ENCODE measurements around the gene TACR1.
"Not testable (repeated sequence)": the region's sequence is repeated elsewhere in the genome, so short reads cannot be mapped to it uniquely, and the experiment has no call there.

Gene TACR1

GRCh38 chr2:75192496-75192895 lies 6.8 kb downstream of the TACR1 start:
- no peak overlapping the region for H3K9ac ChIP-seq (ENCODE audit: low read length)
- H3K4me3 ChIP-seq (ENCODE audit: low read length): no peak overlapping the region
- H3K27me3 ChIP-seq (replicated peaks; ENCODE audit: control insufficient read depth, insufficient read depth, low read length): peaks cover 11% of the 10 kb centered on the region
- no peak for DNase-seq (ENCODE audit: low read depth)
- H3K4me1 ChIP-seq (ENCODE audit: control insufficient read depth, insufficient read depth, low read length): no peaks in the 10 kb centered on the region
- H3K9me3 ChIP-seq (ENCODE audit: control insufficient read depth, low read length): no peaks in the 10 kb centered on the region
- H3K36me3 ChIP-seq (ENCODE audit: control insufficient read depth, insufficient read depth, low read length, severe bottlenecking): no peaks in the 10 kb centered on the region

GRCh38 chr2:75190271-75190990 lies 8.9 kb downstream of the TACR1 start:
- Histone ChIP-seq H3K4me3 (ENCODE audit: low read length) (no peak overlapping the region), H3K27me3 (replicated peaks; ENCODE audit: control insufficient read depth, insufficient read depth, low read length) (peaks cover 5% of the 10 kb centered on the region), H3K9me3 (ENCODE audit: control insufficient read depth, low read length) (no peaks in the 10 kb centered on the region), H3K9ac (ENCODE audit: low read length) (no peak overlapping the region), H3K36me3 (ENCODE audit: control insufficient read depth, insufficient read depth, low read length, severe bottlenecking) (no peaks in the 10 kb centered on the region), H3K4me1 (ENCODE audit: control insufficient read depth, insufficient read depth, low read length) (no peaks in the 10 kb centered on the region)
- DNase-seq (ENCODE audit: low read depth): no peak

GRCh38 chr2:75186821-75187220 lies 12.5 kb downstream of the TACR1 start:
- no peak overlapping the region for H3K9ac ChIP-seq (ENCODE audit: low read length)
- no peaks in the 10 kb centered on the region for H3K9me3 ChIP-seq (ENCODE audit: control insufficient read depth, low read length)
- H3K4me3 ChIP-seq (ENCODE audit: low read length): no peak overlapping the region
- H3K36me3 ChIP-seq (ENCODE audit: control insufficient read depth, insufficient read depth, low read length, severe bottlenecking): no peaks in the 10 kb centered on the region
- DNase-seq (ENCODE audit: low read depth): no peak
- no peaks in the 10 kb centered on the region for H3K4me1 ChIP-seq (ENCODE audit: control insufficient read depth, insufficient read depth, low read length)
- H3K27me3 ChIP-seq (replicated peaks; ENCODE audit: control insufficient read depth, insufficient read depth, low read length): no peaks in the 10 kb centered on the region

GRCh38 chr2:75182606-75183005 lies 16.7 kb downstream of the TACR1 start:
- DNase-seq (ENCODE audit: low read depth): no peak
- H3K9ac ChIP-seq (ENCODE audit: low read length): no peak overlapping the region

GRCh38 chr2:75180476-75180875 lies 18.8 kb downstream of the TACR1 start:
- Histone ChIP-seq H3K27me3 (replicated peaks; ENCODE audit: control insufficient read depth, insufficient read depth, low read length) (no peaks in the 10 kb centered on the region), H3K9ac (ENCODE audit: low read length) (no peak overlapping the region), H3K4me1 (ENCODE audit: control insufficient read depth, insufficient read depth, low read length) (no peaks in the 10 kb centered on the region), H3K4me3 (ENCODE audit: low read length) (no peak overlapping the region), H3K9me3 (ENCODE audit: control insufficient read depth, low read length) (no peaks in the 10 kb centered on the region), H3K36me3 (ENCODE audit: control insufficient read depth, insufficient read depth, low read length, severe bottlenecking) (no peaks in the 10 kb centered on the region)
- no peak for DNase-seq (ENCODE audit: low read depth)

More at GRCh38 chr2:75182606-75183005, 16.7 kb downstream of the TACR1 start:
- Histone ChIP-seq H3K9me3 (ENCODE audit: control insufficient read depth, low read length) (no peaks in the 10 kb centered on the region), H3K27me3 (replicated peaks; ENCODE audit: control insufficient read depth, insufficient read depth, low read length) (no peaks in the 10 kb centered on the region), H3K36me3 (ENCODE audit: control insufficient read depth, insufficient read depth, low read length, severe bottlenecking) (no peaks in the 10 kb centered on the region), H3K4me3 (ENCODE audit: low read length) (no peak overlapping the region), H3K4me1 (ENCODE audit: control insufficient read depth, insufficient read depth, low read length) (no peaks in the 10 kb centered on the region)

GRCh38 chr2:75177427-75177826 lies 21.9 kb downstream of the TACR1 start:
- no peak overlapping the region for H3K4me3 ChIP-seq (ENCODE audit: low read length)
- no peaks in the 10 kb centered on the region for H3K36me3 ChIP-seq (ENCODE audit: control insufficient read depth, insufficient read depth, low read length, severe bottlenecking)
- H3K9ac ChIP-seq (ENCODE audit: low read length): no peak overlapping the region
- H3K4me1 ChIP-seq (ENCODE audit: control insufficient read depth, insufficient read depth, low read length): no peaks in the 10 kb centered on the region
- no peak for DNase-seq (ENCODE audit: low read depth)
- no peaks in the 10 kb centered on the region for H3K27me3 ChIP-seq (replicated peaks; ENCODE audit: control insufficient read depth, insufficient read depth, low read length)
- H3K9me3 ChIP-seq (ENCODE audit: control insufficient read depth, low read length): no peaks in the 10 kb centered on the region

GRCh38 chr2:75175456-75175855 lies 23.9 kb downstream of the TACR1 start:
- no peak for DNase-seq (ENCODE audit: low read depth)
- Histone ChIP-seq H3K27me3 (replicated peaks; ENCODE audit: control insufficient read depth, insufficient read depth, low read length) (no peaks in the 10 kb centered on the region), H3K4me3 (ENCODE audit: low read length) (no peak overlapping the region)

GRCh38 chr2:75174981-75175380 lies 24.3 kb downstream of the TACR1 start:
- no peaks in the 10 kb centered on the region for H3K27me3 ChIP-seq (replicated peaks; ENCODE audit: control insufficient read depth, insufficient read depth, low read length)
- H3K9ac ChIP-seq (ENCODE audit: low read length): no peak overlapping the region
- no peak overlapping the region for H3K4me3 ChIP-seq (ENCODE audit: low read length)
- no peaks in the 10 kb centered on the region for H3K4me1 ChIP-seq (ENCODE audit: control insufficient read depth, insufficient read depth, low read length)
- no peaks in the 10 kb centered on the region for H3K9me3 ChIP-seq (ENCODE audit: control insufficient read depth, low read length)
- H3K36me3 ChIP-seq (ENCODE audit: control insufficient read depth, insufficient read depth, low read length, severe bottlenecking): no peaks in the 10 kb centered on the region
- DNase-seq (ENCODE audit: low read depth): no peak

More at GRCh38 chr2:75175456-75175855, 23.9 kb downstream of the TACR1 start:
- no peak overlapping the region for H3K9ac ChIP-seq (ENCODE audit: low read length)
- H3K36me3 ChIP-seq (ENCODE audit: control insufficient read depth, insufficient read depth, low read length, severe bottlenecking): no peaks in the 10 kb centered on the region
- no peaks in the 10 kb centered on the region for H3K9me3 ChIP-seq (ENCODE audit: control insufficient read depth, low read length)
- H3K4me1 ChIP-seq (ENCODE audit: control insufficient read depth, insufficient read depth, low read length): no peaks in the 10 kb centered on the region

GRCh38 chr2:75174519-75174918 lies 24.8 kb downstream of the TACR1 start:
- Histone ChIP-seq H3K36me3 (ENCODE audit: control insufficient read depth, insufficient read depth, low read length, severe bottlenecking) (no peaks in the 10 kb centered on the region), H3K9me3 (ENCODE audit: control insufficient read depth, low read length) (no peaks in the 10 kb centered on the region), H3K9ac (ENCODE audit: low read length) (no peak overlapping the region), H3K4me3 (ENCODE audit: low read length) (no peak overlapping the region), H3K27me3 (replicated peaks; ENCODE audit: control insufficient read depth, insufficient read depth, low read length) (no peaks in the 10 kb centered on the region), H3K4me1 (ENCODE audit: control insufficient read depth, insufficient read depth, low read length) (no peaks in the 10 kb centered on the region)
- no peak for DNase-seq (ENCODE audit: low read depth)

- no peaks in the 10 kb centered on the region for H3K36me3 ChIP-seq (ENCODE audit: control insufficient read depth, insufficient read depth, low read length, severe bottlenecking)
- H3K27me3 ChIP-seq (replicated peaks; ENCODE audit: control insufficient read depth, insufficient read depth, low read length): no peaks in the 10 kb centered on the region
- DNase-seq (ENCODE audit: low read depth): no peak
- no peaks in the 10 kb centered on the region for H3K9me3 ChIP-seq (ENCODE audit: control insufficient read depth, low read length)
- H3K4me1 ChIP-seq (ENCODE audit: control insufficient read depth, insufficient read depth, low read length): no peaks in the 10 kb centered on the region
- H3K4me3 ChIP-seq (ENCODE audit: low read length): no peak overlapping the region
- no peak overlapping the region for H3K9ac ChIP-seq (ENCODE audit: low read length)
Measured at GRCh38 chr2:75173740-75174139, 25.6 kb downstream of the TACR1 start.

- H3K36me3 ChIP-seq (ENCODE audit: control insufficient read depth, insufficient read depth, low read length, severe bottlenecking); H3K4me3 ChIP-seq (ENCODE audit: low read length); H3K4me1 ChIP-seq (ENCODE audit: control insufficient read depth, insufficient read depth, low read length); H3K9ac ChIP-seq (ENCODE audit: low read length); H3K27me3 ChIP-seq (replicated peaks; ENCODE audit: control insufficient read depth, insufficient read depth, low read length); DNase-seq (ENCODE audit: low read depth); H3K9me3 ChIP-seq (ENCODE audit: control insufficient read depth, low read length): not testable (repeated sequence)
Measured at GRCh38 chr2:75171423-75171822, 27.9 kb downstream of the TACR1 start.

- H3K27me3 ChIP-seq (replicated peaks; ENCODE audit: control insufficient read depth, insufficient read depth, low read length): no peaks in the 10 kb centered on the region
Measured at GRCh38 chr2:75170889-75171288, 28.4 kb downstream of the TACR1 start.

More at GRCh38 chr2:75170889-75171288, 28.4 kb downstream of the TACR1 start:
- no peak for DNase-seq (ENCODE audit: low read depth)
- Histone ChIP-seq H3K4me3 (ENCODE audit: low read length) (no peak overlapping the region), H3K4me1 (ENCODE audit: control insufficient read depth, insufficient read depth, low read length) (no peaks in the 10 kb centered on the region), H3K9ac (ENCODE audit: low read length) (no peak overlapping the region), H3K9me3 (ENCODE audit: control insufficient read depth, low read length) (no peaks in the 10 kb centered on the region), H3K36me3 (ENCODE audit: control insufficient read depth, insufficient read depth, low read length, severe bottlenecking) (no peaks in the 10 kb centered on the region)

Data from adipocyte (in vitro differentiated cells).